Stimulated activated CD4-positive, alpha-beta T cell treated with anti-CD3 and anti-CD28 coated beads, Interleukin-2, amount 100 ng/mL, for 4 hours (primary cell): Measurements from ENCODE around the gene FRMD4A.

Experiments used
- DNase-seq: peaks from one replicate; pipeline ENCODE4 v3.0.0-alpha.2; 2020; ENCODE audit warnings: low read depth

FRMD4A gene

GRCh38 chr10:14186245-14186644 lies 144.5 kb downstream of the FRMD4A start:
- no peak for DNase-seq

DNA sequence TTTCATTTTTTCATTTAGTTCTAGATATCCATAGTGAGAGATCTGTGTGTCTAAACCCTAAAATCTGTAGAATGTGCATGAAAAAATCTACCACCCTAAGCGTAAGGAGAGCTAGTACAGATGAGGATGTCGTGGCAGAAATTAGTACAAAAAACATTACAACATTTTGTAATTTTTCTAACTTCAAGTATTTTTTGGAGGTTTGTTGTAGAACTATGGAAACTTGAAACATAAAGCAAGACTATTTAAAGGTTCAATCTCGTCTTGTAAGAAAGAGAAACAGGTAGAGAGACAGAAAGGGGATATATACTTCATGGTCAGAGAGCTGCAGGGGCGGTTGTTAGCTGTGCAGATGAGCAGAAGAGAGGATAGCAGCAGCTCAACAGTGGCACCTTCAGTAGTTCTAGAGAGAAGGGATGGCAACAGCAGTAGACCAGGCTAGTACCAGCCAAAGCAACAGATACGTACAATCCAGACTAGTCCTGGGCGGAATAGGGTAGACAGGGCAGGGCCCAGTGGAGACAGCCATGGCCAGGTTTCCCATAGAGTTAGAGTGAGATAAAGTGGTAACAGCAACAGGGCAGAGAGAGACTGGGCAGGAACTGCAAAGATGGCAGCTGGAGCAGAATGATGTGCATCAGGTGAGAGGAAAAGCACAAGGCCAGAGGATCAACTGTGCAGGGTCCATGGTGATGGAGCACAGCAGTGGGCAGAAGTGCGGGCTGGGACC lies 145.2 kb downstream of the FRMD4A start:
- DNase-seq = peak; percentile 9

GRCh38 chr10:14184841-14185315 lies 145.8 kb downstream of the FRMD4A start:
- DNase-seq = peak; percentile 6

GRCh38 chr10:14182781-14183180 lies 147.9 kb downstream of the FRMD4A start:
- DNase-seq = no peak

GRCh38 chr10:14181567-14181936 lies 149.2 kb downstream of the FRMD4A start:
- DNase-seq = no peak

DNA sequence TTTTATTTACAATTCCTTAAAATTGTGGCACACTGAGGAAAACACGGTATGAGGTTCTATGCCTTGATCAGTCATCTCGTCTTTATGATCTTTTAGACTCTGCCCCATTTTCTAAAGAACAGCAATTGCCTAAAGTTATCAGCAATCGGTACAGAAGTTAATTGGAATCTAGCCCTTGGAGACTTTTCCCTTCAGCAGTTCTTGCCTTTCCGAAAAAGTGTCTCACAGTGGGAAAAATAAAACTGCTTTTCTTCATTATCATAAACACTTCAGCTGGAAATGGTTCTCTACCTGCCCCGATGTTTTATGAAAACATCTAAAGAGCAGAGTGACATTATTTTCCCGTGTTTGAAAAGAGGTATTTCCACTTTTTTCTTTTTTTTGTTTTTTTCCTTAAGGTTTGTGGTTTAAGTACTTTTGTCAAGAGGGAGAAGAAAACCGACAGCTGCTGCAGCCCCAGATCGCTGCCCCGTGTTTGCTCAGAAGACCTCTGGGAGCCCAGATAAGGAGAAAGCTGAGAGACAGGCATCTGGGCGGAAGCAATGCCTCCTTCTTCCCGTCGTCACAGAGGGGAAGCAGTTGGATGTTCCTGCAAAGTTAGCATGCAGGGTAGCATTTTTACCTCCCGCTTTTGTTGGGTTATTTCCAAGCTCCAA lies 149.7 kb downstream of the FRMD4A start:
- no peak for DNase-seq

- no peak for DNase-seq
Observed at GRCh38 chr10:14179251-14179650, 151.5 kb downstream of the FRMD4A start.

- DNase-seq = no peak
Observed at GRCh38 chr10:14173706-14174594, 156.8 kb downstream of the FRMD4A start.

- DNase-seq = no peak
Observed at GRCh38 chr10:14173391-14173705, 157.4 kb downstream of the FRMD4A start.

GRCh38 chr10:14172336-14172950 lies 158.3 kb downstream of the FRMD4A start:
- no peak for DNase-seq

DNA sequence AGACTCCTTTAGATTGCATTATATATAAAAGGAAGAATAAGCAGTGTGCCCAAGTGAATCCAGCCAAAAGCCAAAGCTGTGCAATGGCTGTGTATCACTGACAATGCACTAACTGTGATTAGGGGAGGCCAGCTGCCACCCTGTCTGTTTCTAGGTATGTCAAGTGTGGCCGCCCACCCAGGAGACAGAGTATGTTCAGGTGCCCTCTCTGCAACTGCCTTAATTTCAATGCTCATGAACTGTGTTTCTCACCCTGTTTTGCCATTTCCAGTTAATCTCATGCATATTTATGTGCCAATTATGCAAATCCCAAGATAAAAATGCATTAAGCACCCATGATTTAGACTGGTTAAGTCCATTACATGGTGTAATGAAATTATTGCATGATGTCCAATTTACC lies 159.4 kb downstream of the FRMD4A start:
- DNase-seq = no peak

DNA sequence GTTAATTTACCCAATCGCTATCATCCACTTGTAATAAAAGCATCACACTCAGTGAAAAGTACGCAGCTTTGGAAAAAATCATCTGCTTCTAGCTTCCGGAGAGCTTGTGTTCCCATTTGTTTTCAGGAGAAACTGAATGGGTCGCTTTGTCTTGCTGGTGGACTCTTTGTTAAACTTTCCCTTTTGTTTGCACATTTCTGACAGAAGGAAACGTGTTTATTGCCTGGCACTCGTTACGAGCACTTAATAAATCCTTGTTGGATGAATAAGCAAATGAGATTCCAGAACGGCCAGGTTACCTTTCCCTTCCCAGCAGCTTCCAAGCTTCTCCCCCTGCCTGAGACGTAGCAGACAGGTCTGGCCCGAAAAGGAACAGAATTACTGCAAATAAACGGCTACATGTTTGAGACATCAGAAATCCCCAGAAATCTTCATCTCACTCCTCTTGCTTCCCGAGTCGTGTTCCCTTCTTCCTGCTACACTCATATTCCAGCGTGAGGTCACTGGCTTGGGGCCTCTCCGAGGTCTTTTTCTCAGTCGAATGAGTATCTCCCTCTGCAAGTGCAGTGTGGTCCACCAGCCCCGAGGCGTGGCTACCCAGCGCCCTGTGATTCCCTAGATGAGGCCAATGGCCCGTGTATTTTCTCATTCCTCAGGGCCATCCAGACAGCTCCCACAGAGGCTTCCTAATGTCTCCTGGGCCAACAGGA lies 167.2 kb downstream of the FRMD4A start:
- DNase-seq = no peak

- DNase-seq = no peak
Observed at GRCh38 chr10:14162629-14163344, 167.9 kb downstream of the FRMD4A start.

DNA sequence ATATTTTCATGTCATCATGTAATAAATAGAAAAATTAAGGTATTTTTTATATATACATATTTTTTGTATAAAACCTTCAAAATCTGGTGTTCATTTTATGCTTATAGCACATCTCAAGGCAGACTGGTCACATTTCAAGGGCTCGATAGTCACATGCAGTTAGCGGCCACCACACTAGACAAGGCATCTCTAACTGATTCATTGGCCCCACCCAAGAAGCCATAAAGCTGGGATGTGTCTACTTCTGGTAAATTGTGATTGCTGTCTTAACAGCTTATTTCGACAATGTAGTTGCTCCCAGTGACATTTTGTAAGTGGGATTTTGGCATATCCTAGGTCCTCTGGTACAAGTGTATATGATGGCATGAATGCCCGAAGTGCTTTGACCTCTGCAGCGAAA lies 168.7 kb downstream of the FRMD4A start:
- DNase-seq = no peak

GRCh38 chr10:14160299-14160698 lies 170.4 kb downstream of the FRMD4A start:
- no peak for DNase-seq

DNA sequence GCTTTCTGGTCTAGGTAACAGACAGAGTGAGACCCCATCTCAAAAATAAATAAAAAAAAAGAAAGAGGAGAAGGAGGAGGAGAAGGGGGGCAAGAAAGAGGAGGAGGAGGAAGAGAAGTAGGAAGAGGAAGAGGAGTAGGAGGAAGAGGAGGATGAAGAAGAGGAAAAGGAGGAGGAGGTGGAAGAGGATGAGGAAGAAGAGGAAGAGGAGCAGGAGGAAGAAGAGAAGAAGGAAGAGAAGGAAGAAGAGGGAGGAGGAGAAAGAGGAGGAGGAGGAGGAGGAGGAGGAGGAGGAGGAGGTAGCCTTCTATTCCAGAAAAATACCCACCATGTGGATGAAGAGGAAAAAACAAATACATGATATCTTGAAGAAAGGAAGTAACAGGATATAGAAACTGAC lies 172.1 kb downstream of the FRMD4A start:
- DNase-seq = no peak

- DNase-seq = no peak
Observed at GRCh38 chr10:14156104-14156503, 174.6 kb downstream of the FRMD4A start.

DNA sequence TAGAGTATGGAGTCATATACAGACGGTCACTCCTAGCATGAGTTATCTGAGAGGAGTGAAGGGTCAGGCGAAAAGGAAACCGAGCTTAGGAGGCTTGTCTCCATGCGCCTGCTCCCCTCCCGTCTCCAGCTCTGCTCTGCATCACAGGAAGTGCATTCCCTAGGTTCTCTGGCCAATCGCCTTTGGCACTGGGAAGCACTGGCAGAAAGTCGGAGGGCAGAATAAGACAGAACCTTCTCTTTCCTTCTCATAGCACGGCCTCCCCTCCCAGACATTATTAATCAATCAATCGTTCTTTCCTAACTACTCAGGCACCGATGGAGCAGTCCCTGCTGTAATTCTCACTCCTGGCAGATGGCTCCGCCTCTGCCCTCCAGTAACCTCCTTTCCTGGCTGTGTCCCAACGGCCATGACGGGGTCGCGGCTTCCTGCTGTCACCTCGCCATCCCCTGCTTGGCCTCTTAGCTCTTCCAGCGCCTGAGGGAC lies 177.1 kb downstream of the FRMD4A start:
- DNase-seq = no peak

GRCh38 chr10:14151571-14151970 lies 179.2 kb downstream of the FRMD4A start:
- DNase-seq = no peak

DNA sequence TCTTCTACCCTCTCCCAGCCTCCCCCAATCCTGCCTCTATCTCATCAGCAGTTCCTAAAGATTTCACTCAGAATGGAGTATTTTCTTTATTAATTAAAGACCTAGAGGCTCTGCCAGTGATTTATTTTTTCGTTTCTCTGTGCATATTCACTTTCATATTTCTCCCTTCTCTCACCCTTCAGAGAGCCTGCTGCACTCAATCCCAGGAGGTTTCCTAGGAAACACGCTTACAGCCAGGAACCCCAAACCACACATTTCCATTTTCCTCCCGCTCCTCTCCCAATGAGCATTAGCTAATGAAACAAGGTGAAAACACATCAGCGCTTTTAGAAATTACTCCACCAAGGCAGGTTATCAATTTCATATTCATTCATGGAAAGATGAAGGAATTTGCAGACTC lies 180.2 kb downstream of the FRMD4A start:
- no peak for DNase-seq

GRCh38 chr10:14146501-14146900 lies 184.2 kb downstream of the FRMD4A start:
- no peak for DNase-seq
